Hepatocyte (in vitro differentiated cells): ENCODE data around the gene ABHD15. TPM values are rescaled to one million over a fixed set of nuclear protein-coding genes. Genes with fewer than 3 reads are reported as not detected.

Source experiments
- DNase-seq: peaks from one replicate; pipeline ENCODE4 v3.0.0-alpha.2; 2016; ENCODE audit warnings: low spot score
- H2AFZ ChIP-seq: fragments of 200-600 bp; sonication (generic); 2 replicates; pipeline ENCODE4 v1.6.0; 2016; ENCODE audit warnings: antibody characterized with exemption, mild to moderate bottlenecking
- H3K27ac ChIP-seq: fragments of 200-600 bp; sonication (generic); 2 replicates; pipeline ENCODE4 v1.5.1; 2016; ENCODE audit warnings: mild to moderate bottlenecking
- H3K27me3 ChIP-seq: fragments of 200-600 bp; sonication (generic); 2 replicates; pipeline ENCODE4 v1.6.1; 2016
- H3K36me3 ChIP-seq: fragments of 200-600 bp; sonication (generic); replicated peaks from 2 replicates; pipeline ENCODE4 v1.5.1; 2016; ENCODE audit warnings: low read depth; ENCODE audit not compliant: insufficient read depth
- H3K4me1 ChIP-seq: fragments of 200-600 bp; sonication (generic); 2 replicates; pipeline ENCODE4 v1.5.1; 2016; ENCODE audit warnings: mild to moderate bottlenecking, moderate library complexity; ENCODE audit not compliant: insufficient read depth
- H3K4me2 ChIP-seq: fragments of 200-600 bp; sonication (generic); 2 replicates; pipeline ENCODE4 v1.6.0; 2016
- H3K4me3 ChIP-seq: fragments of 200-600 bp; sonication (generic); 2 replicates; pipeline ENCODE4 v1.5.1; 2016; ENCODE audit warnings: mild to moderate bottlenecking
- H3K79me2 ChIP-seq: fragments of 200-600 bp; sonication (generic); 2 replicates; pipeline ENCODE4 v1.6.0; 2017; ENCODE audit warnings: mild to moderate bottlenecking
- H3K9me2 ChIP-seq: fragments of 200-600 bp; sonication (generic); replicated peaks from 2 replicates; pipeline ENCODE4 v1.6.0; 2017; ENCODE audit warnings: mild to moderate bottlenecking; ENCODE audit not compliant: insufficient read depth
- H3K9me3 ChIP-seq: fragments of 200-600 bp; sonication (generic); 2 replicates; pipeline ENCODE4 v1.5.1; 2016; ENCODE audit warnings: low read depth, mild to moderate bottlenecking
- H4K20me1 ChIP-seq: fragments of 200-600 bp; sonication (generic); 2 replicates; pipeline ENCODE4 v1.6.0; 2016; ENCODE audit warnings: mild to moderate bottlenecking; ENCODE audit not compliant: insufficient read depth, poor library complexity, severe bottlenecking
- CTCF ChIP-seq: fragments of 200-600 bp; sonication (generic); IDR thresholded peaks from 2 replicates; pipeline ENCODE4 v1.5.1; 2016; ENCODE audit warnings: antibody characterized with exemption, mild to moderate bottlenecking; ENCODE audit not compliant: poor library complexity
- EZH2 ChIP-seq: fragments of 200-600 bp; sonication (generic); IDR thresholded peaks from 2 replicates; pipeline ENCODE4 v1.6.1; 2016; ENCODE audit warnings: antibody characterized with exemption, mild to moderate bottlenecking, borderline replicate concordance
- EZH2phosphoT487 ChIP-seq: fragments of 200-600 bp; sonication (generic); IDR thresholded peaks from one replicate; pipeline ENCODE4 v1.6.1; 2018; ENCODE audit warnings: antibody characterized with exemption, mild to moderate bottlenecking, low read depth, moderate library complexity; ENCODE audit not compliant: unreplicated experiment, severe bottlenecking
- WGBS: methylation state at CpG from one replicate; pipeline ENCODE4 v1.1.6; 2016; ENCODE audit warnings: low lambda C conversion rate; ENCODE audit errors: missing lambda C conversion rate; 5-methylcytosine and 5-hydroxymethylcytosine counted together
- polyA plus RNA-seq: library from polyadenylated mRNA; unstranded; fragments of >200 nt; fragmentation: Nextera tagmentation; extraction: Ambion mirVana; gene quantifications from 2 replicates; pipeline ENCODE4 v1.2.1, GENCODE V29; 2016
- total RNA-seq: library from RNA; depleted of rRNA; stranded (reverse); fragments of >200 nt; gene quantifications from 2 replicates; pipeline ENCODE4 v1.2.3, GENCODE V29; 2014

ABHD15 gene
- total and polyA plus RNA-seq, 2 experiments from 2014 or later = 11.0 to 19.2 TPM

DNA sequence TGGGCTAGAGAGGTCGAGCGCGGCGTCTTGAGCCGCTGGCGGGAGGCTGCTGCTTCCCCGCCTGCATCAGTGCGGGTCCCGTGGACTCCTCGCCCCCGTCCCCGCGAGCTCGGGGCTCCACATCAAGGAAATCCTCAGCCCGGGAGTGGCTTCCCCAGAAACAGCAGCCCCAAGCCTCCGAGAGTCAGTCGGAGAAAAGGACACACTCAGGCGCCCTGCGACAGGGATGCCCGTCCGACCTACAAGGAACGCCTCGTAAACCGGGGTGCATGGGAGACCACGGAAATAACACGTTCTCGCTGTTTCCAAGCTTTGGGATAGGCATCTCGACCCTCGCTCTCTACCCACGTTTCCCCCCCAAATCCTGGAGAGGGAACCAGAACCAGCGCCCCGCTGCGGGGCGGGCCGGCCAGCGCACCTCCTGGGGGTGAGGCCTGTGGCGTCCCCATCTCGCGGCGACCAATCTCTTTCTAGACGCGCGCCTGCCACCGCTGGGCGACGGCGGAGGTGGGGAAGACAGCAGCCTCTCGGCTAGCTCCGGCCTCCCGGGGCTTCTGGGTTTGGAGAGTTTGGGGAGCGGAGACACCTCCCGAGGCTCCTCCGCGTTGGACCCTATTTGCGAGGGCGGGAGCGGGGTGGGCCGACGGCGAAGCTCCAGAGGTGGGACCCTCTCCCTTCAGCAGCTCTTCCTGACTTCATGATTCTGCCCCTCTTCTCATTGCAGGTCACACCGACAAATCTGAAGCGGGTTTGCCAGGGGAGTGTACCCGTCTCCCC is 905 bp upstream of the ABHD15 start:
- Histone ChIP-seq H3K4me1 (peaks cover 38% of the 10 kb centered on the region), H3K36me3 (no peaks in the 10 kb centered on the region), H3K9me3 (no peaks in the 10 kb centered on the region), H3K4me2 (peak overlapping the region; percentile 95), H3K4me3 (peak overlapping the region; percentile 80), H3K9me2 (no peaks in the 10 kb centered on the region), H4K20me1 (no peaks in the 10 kb centered on the region), H3K27ac (peak overlapping the region; percentile 90), H3K79me2 (peaks cover 29% of the 10 kb centered on the region), H2AFZ (peak overlapping the region; percentile 80), H3K27me3 (no peaks in the 10 kb centered on the region)
- peak; percentile 31 for TF ChIP-seq CTCF
- TF ChIP-seq EZH2phosphoT487 = no peak
- TF ChIP-seq EZH2 = no peak
- WGBS = 2% methylated on average over 62 of the region's 63 CpGs
- DNase-seq = peak; percentile 80

- H2AFZ ChIP-seq = peak overlapping the region; percentile 80
- DNase-seq = peak; percentile 65
Observed at GRCh38 chr17:29567304-29567553, 392 bp upstream of the ABHD15 start.

DNA sequence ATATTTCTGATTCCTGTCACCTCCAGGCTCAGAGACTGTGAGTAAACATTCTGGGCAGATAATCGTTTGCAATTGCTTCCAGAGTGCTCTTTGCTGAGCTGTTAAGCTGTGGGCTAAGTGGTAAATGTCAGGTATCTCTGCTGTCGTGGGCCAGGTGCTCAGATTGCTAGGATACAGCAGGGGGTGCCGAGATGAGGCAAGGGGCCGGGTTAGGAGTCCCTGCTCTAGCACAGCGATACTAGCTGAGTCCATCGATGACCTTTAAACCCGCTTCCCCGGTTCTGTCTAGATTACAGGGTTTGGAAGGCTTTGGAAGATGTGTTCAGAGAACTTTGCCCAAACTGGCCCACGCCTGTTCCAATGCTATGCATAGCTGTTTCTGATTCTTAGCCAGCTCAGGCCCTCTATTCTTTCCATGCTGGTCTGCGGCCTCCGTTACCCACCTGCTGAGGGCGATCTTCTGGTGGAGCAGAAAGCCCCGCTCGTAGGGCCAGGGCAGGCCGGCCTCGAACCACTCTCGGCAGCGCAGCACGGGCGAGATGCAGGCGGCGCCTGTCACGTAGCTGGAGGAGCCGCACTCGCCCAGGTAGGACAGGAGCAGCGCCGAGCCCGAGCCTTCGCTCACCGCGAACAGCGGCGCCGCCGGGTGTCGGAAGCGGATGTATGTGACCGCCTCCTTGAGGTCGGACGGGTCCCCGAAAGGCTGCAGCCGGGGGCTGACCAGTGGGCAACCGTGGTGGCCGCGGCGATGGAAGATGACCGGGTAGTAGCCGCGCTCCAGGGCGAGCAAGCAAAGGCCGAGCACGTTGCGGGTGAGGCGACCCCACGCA is 979 bp downstream of the ABHD15 start:
- Histone ChIP-seq H4K20me1 (no peaks in the 10 kb centered on the region), H3K4me3 (peak overlapping the region; percentile 80), H3K79me2 (peaks cover 25% of the 10 kb centered on the region), H3K27me3 (no peaks in the 10 kb centered on the region), H3K4me1 (peaks cover 31% of the 10 kb centered on the region), H3K4me2 (peak overlapping the region; percentile 95), H3K36me3 (no peaks in the 10 kb centered on the region), H3K27ac (peak overlapping the region; percentile 67), H2AFZ (peak overlapping the region; percentile 71), H3K9me3 (no peaks in the 10 kb centered on the region), H3K9me2 (no peaks in the 10 kb centered on the region)
- 9% methylated on average over 54 of the region's 55 CpGs for WGBS
- peak; percentile 58 for DNase-seq
- TF ChIP-seq CTCF (peak; percentile 21), EZH2 (no peak), EZH2phosphoT487 (no peak)

More at GRCh38 chr17:29567304-29567553, 392 bp upstream of the ABHD15 start:
- no peaks in the 10 kb centered on the region for H3K9me3 ChIP-seq
- no peaks in the 10 kb centered on the region for H3K36me3 ChIP-seq
- no peaks in the 10 kb centered on the region for H3K27me3 ChIP-seq
- peak overlapping the region; percentile 80 for H3K4me3 ChIP-seq
- no peaks in the 10 kb centered on the region for H4K20me1 ChIP-seq
- no peaks in the 10 kb centered on the region for H3K9me2 ChIP-seq
- 0% methylated on average over 4 of the region's 27 CpGs for WGBS
- peaks cover 29% of the 10 kb centered on the region for H3K79me2 ChIP-seq
- peak overlapping the region; percentile 90 for H3K27ac ChIP-seq
- no peak for TF ChIP-seq CTCF
- no peak for TF ChIP-seq EZH2phosphoT487
- TF ChIP-seq EZH2 = no peak
- H3K4me1 ChIP-seq = peaks cover 33% of the 10 kb centered on the region
- H3K4me2 ChIP-seq = peak overlapping the region; percentile 95
